Fibroblast of gingiva (primary cell): ENCODE results near the gene NHLRC2.

Experiments
- DNase-seq: peaks from one replicate; pipeline ENCODE4 v3.0.0-alpha.2; 2011; ENCODE audit warnings: low read depth

Gene NHLRC2

DNA sequence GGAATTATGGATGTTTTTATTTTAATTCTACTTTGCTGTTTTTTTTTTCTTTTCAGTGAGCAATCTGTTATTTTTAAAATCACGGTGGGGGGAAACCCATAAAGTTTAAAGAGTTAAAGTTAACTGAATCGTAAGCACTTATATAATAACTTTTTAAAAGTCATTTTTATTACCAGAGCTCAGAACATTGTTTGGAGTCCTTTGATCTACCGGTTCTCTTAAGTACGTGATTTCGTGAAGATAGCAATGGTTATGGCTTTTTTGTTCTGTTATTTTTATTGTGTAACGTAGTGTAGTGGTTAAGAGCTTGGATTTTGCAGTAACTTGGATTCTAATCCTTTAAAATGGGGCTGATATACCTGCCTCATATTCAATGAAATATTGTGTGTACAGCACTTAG is 57.4 kb downstream of the NHLRC2 start:
- no peak for DNase-seq

DNA sequence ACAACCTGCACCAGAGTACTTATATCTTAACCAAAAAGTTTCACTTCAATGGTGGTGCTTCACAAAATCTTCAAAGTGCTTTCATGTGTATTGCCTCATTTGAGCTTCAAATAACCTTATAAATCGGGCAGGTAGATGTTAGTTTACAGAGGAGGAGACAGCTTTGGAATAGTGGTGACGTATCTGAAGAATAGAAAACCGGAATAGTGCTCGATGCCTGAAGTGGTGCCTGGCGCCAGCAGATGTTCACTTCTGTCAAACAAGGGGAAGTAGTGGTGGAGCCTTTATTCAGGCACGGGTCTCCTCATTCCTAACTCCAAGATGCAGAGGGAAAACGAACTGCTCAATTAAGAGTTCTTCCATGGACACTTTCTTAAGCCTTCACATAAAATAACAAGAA is 58.1 kb downstream of the NHLRC2 start:
- DNase-seq = no peak

DNA sequence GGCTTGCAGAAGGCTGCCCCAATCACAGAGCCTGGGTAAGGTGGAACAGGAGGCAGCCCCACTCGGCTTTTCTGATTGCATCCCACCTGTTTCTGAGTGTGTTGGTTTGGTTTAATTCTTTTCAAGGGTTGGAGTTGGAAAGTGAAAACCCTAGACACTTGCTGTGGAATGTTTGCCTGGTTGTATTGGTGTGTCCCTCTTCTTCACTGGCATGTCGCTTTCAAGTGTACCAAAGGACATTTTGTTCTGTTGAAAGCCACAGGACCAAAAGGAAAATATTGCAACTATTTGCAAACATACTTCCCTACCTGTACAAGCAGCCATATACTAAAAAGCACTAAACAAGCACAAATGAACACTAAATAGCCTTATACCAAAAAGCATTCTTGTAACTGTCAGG is 60.5 kb downstream of the NHLRC2 start:
- DNase-seq = no peak

DNA sequence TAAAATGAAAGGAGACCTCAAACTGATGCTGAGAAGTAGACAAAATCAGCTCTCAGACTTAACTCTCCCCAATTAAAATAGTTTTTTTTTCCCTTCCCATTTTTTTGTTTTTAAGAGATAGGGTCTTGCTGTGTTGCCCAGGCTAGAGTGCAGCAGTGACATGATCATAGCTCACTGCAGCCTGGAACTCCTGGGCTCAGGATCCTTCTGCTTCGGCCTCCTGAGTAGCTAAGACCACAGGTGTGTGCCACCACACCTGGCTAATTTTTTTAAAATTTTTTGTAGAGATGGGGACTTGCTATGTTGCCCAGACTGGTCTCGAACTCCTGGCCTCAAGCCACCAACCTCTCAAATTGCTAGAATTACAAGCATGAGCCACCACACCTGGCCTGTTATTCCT is 61.1 kb downstream of the NHLRC2 start:
- no peak for DNase-seq

DNA sequence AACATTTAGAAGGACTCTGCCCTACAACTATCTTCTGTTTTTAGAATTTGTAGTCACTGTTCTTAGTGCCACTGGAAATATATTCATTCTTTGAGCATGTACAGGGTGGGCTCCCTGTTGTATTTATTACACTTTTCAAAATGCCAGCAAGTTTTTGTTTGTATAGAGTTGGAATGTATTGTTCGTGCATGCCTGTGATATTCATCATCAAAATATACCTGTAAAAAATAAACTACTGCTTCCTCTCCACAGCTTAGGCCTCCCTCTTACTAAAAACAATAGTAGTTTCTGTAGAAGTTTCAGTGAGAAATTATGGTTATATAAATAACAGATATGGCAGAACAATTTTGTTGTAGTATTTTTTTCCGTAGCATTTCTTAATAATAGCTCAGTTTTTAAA is 61.6 kb downstream of the NHLRC2 start:
- no peak for DNase-seq

DNA sequence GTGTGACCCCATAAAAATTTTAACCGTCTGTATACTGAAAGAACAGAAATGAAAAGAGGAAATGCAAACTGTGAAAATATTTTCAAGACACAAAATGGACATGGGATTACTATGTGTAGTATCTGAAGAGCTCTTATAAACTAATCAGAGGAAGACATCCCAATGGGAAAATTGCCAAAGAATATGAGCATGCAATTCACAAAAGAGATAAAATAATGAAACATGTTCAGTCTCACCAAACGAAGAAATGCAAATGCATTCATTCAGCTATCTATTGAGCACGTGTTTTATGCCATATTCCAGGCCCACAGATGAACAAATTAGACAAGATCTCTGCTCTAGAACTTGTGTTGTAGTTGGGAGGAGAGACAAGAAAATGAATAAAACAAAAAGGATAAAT is 63.2 kb downstream of the NHLRC2 start:
- DNase-seq = no peak

DNA sequence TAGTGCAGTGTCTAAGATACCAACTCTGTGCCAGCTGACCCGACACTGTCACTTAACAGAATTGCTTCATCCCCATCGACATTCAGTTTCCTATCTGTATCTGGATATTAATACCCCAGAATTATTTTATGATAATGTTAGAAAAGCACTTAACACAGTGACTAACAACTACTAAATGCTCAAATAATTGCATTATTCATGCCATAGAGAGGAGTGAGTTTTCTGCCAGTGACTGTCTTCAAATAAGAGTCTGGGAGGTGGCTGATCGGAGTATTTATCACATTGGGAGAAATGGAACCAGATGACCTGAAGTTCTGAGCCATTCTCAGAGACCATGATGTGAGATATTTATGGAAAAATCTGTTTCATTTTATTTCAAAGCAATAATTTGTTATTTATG is 65.7 kb downstream of the NHLRC2 start:
- no peak for DNase-seq

DNA sequence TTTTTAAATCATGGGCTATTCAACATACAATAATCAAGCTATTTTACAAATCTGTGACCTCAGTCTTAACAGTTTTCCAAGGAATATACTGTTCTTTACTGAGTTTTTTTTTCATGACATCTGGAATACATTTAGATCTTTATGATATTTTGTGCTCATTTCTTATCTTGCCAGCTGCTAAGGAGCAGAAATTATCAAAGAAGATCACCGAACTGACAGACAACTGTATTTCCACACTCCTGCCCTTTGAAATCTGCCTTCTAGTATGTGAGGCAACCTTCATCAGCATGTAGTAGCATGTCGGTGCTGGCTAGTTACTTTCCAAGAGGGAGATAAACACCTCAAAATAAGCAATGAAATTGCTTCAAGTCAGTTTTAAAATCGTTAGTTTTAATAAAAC is 66.4 kb downstream of the NHLRC2 start:
- no peak for DNase-seq

DNA sequence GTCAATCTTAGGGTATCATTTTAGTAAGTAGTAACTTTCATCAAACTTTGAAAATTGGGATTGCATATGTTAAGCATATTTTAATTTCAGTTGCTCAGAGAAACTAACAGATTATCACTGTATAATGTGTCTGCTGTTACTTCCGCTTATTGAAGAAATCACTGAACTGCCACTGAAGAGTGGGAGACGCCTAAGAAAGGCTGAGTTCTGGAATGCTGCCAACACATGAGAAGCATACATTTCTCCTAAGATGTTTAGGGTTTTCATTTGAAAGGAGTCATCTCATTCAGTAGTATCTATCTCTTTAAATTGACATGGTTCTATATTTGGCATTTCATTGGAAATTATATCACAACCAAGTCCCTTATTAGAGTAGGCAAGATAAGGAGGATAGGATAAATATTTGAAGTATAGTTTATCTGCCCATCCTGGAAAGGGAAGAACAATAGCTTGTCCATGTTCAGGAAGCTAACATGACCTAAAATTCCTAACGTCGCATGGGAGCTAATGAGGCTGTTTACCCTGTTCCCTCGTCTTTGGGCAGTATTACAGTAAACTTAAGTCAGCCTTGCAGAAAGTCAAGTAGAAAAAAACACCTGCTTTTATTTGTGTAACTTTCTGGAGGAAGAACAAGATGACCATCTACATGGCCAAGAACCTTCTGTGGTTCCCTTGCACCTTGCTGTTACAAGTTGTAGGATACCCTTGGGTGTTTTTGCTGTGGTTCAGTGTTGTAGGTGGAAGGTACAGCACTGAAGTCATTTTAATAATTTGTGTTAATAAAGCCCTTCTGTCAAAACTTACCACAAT is 67.3 kb downstream of the NHLRC2 start:
- no peak for DNase-seq

DNA sequence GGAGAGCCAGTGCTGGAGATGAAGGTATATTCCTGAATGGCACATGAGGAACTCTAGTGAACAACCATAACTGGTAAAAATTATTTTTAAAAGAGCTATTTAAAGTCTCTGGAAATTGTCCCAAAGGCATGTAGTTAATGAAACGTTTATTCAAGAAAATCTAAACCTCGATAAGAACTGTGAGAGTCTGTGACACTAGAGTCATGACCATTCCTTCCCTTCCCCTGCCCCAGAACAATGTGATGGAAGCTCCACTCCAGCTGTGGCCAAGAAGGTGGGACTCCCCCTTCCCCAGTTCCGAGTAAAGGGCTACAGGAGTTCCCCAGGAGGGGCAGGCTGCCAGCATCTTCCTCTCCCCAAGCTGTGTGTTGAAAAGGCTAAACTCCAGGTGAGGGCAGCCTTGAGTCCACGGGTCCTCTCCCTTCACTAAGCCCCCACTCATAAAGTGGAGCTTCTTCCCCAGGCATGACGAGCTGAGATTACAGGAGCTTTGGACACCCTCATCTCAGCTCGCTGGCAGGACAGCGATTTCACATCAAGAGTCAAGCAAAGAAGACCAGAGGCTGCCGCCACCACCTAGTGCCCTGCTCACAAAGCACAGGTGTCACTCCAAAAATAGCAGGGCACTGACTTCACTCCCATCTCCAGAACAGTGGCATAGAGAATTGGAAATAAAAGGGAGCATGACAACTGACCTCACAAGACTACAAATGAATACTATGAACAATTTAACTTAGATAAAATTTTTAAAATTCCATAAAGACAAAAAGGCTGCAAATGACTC is 68.5 kb downstream of the NHLRC2 start:
- DNase-seq = no peak

DNA sequence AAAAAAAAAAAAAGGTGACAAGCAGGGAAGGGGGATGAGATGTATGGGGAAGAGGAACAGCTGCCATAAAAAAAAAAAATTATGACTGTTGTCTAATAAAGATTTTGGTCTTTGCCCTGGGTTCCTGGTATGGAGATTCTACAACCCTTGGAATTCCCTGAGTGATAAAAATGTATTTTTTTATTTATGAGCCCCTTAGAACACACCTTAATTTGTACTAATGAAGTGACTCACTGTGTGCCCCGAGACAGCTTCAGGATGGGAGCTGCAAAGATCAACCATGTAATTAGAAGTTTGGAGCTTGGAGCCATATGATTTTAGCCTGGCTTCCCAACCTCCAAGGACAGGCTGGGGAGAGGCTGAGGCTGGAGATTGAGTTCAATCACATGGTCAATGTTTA is 69.7 kb downstream of the NHLRC2 start:
- no peak for DNase-seq

DNA sequence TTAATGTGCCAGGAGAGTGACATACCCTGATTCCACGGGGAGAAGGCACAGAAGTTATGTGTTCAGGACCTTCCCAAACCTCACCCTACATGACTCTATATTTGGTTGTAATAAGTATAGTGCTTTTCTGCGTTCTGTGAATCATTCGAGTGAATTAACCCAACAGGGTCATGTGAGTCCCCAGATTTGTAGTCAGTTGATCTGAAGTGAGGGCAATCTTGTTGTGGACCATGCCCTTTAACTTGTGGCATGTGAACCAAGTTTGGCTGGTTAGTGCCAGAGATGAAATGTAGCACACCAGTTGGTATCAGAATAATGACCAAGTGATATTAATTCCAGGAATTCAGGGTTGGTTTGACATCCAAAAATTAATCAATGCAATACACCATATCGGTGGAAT is 70.2 kb downstream of the NHLRC2 start:
- DNase-seq = no peak

DNA sequence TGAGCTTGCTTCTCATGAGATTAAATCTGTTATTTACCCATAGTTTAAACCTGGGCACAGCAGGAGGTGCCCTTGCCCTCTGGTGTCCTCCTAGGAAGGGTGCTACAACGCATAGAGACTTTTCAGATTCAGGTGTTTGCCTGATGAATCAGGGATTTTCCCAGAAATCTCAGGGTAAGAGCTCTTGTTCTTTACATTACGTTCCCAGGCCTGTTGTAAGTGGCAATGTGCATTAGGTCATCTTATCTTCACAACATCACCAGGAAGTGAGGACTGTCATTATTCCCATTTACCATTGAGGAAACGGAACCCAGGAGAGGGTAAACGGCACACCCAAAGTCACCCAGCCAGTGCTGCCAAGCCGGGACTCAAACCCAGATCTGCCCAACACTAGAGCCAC is 73.0 kb downstream of the NHLRC2 start:
- no peak for DNase-seq

DNA sequence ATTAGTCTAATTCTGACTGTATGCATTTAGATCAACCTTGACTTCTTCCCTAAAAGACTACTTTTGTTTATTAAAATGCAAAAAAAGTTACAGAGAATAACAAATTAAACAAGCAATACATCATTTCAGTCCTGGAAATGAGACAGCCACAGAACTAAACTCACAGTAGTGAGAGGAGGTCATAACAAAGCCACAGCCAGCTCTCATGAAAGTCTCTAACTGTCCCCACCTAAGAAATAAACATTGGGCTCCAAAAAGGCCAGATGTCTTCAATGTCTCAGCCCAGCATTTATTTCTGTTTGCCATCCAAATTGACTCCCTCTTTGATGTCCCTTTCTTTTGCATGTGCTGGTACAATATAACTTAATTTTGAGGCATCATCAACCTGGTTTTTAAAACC is 74.4 kb downstream of the NHLRC2 start:
- no peak for DNase-seq

DNA sequence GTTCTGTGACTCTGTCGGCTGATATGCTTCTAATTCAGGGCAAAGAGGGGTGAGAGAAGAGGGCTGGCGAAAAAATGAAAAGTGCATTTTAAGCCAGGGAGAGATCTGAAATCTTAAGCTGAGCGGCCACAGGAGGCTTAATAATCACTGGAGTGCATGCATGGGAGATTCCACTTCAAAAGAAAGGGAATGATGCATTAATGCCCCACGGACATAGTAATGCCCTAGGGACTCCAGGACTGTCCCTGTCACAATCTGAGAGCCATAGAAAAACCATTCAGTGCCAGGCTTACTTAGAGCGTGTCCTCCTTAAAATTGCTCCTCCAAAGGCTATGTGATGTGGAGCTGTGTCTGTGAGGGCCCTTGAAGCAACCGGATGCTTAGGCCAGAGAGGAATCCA is 75.1 kb downstream of the NHLRC2 start:
- DNase-seq = no peak

DNA sequence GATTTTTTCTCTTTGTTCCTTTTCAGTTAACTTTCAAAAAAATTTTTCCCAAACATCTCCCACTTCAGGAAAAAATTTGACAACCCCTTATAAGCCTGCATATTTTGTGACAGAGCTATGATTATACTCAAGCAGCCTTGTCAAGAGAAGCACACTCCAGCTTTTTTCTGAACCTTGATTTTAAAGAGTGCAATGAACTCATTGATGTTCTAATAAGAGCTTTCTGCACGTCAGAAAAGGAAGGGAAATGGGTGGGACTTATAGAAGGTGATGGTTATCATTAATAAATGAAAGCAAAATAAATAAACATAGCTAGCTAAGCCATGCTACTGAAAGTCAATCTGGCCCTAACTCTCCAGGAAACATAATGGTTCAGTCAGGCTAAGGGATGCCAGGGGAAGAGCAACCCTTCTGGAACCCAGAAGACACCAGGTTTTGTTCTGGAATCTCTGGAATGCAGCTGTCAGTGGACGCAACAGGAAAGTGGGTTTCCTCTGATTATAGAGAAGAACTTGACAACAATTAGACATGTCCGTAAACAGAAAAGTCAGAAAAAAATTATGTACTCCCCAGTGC is 76.1 kb downstream of the NHLRC2 start:
- DNase-seq = no peak

DNA sequence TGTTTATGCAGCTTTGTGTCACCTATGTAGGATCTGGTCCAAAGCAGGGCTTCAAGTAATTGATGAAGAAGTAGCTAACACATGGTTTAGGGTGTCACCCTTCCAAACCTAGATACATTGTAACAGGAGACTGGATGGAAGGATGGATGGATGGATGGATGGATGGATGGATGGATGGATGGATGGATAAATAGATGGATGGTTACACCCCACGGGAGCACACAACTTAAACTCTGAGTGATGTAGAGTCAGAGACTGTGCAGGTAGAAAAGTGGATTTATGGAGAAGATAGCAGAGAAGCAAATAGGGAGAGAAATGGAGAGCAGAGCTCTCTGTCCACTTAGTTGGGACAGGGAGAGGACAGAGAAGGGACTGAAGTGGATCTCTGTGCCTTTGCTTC is 78.4 kb downstream of the NHLRC2 start:
- no peak for DNase-seq

DNA sequence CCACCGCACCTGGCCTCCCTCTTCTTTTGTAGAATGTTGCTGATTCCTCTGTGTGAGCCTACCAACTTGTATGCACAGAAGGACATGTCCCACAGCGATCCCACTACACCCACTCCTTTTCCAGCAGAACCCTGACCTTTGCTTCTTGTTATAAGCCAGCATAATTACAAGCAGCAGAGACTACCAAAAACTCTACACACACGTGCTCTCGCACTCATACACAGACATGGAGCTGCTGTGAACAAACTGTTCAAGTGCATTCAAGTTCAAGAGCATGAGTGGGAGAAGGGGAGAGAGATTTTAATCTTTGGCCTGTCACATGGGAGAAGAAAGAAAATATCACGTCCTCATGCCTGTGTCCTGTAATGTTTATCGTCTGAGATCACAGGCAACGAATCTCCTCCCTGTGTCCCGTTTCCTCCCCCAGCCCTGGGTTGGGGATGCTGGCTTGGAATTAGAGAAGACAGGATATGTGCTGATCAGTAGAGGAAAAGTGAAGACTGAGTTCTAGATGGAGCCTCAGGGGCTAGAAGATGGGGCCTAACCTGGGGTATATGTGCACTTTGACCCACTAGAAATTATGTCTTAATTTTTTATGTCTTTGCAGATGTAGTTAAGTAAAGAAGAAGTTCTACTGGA is 79.6 kb downstream of the NHLRC2 start:
- no peak for DNase-seq

DNA sequence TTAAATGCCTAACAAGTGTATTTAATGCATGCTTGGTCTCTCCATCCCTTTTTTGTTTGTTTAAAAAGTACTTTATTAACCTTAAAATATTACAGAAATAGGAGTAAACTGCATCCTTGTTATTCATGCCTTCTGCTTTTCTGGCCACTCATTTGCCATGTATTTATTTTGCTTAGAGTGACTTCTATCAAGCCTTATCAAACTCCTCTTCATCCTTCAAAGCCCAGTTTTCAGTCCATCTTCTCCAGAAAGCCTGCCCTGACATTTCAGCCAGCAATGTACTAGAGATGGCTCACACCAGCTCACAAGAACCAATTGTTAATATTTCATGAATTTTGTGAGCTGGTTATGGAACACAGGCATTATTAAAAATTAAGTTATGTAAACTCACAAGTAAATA is 82.8 kb downstream of the NHLRC2 start:
- no peak for DNase-seq

DNA sequence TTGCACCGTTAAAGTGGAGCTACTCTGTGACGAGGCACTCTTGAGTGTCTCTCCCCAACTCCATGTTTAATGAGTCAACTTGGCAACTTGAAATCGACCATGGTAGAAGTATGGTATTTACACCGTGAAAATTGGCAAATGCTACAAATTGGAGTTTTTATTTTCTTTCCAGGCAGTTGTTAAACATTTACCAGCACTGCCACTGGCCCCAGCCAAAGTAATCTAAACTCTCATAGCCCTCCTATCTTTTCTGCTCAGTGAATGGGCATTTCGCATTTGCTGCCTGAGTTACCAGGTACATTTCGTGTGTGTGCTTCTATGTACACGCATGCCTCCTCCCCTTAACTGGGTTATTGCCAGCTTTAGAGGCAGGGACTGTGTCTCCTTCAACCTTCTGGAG is 83.3 kb downstream of the NHLRC2 start:
- DNase-seq = no peak

DNA sequence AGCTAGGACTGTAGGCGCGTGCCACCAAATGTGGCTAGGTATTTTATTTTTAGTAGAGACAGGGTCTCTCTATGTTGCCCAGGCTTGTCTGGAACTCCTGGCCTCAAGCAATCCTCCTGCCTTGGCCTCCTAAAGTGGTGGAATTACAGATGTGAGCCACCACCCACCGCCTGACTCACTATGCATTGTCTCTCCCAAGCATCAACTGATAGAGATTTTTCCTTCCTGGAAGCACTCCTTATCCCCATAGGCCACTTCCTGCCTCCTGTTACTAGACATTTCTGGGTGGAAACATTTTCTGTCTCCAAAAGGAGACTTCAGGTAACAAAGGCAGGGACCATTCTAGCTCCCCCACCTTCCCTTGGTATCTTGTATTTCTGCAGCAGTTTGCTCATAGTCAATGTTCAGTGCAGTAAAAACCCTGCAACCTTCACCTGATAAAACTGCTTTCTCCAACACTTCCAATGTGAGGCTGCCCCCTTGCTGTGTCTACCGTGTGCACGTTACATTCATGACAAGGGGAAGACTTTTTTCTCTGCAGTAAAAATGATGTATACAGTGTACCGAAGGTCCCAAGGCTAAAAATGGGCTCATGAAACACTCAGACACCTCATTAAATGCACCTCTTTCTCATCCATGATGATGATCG is 84.9 kb downstream of the NHLRC2 start:
- DNase-seq = no peak

DNA sequence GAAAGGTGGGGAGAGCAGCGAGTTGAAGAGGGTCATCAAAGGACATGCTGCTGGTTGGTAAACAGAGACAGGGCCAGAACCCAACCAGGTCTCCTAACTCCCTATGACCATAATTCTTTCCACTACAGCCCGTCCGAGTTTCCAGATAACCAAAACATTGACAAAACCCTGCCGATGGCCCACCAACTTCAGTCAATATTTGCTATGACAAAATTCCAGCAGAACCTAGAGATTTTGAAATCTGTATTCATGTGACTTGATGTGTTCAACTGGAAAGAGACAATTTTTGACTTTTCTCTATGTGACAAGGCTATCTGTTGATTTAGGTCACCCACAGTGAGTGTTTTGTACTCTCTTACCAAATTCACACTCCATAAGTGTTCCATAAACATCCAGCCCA is 86.7 kb downstream of the NHLRC2 start:
- DNase-seq = no peak
